T-cell (primary cell): ENCODE measurements around the gene CBS. TPM values are rescaled to one million over a fixed set of nuclear protein-coding genes. Genes with fewer than 3 reads are reported as not detected.
"Not testable (repeated sequence)": the region's sequence is repeated elsewhere in the genome, so short reads cannot be mapped to it uniquely, and the experiment has no call there.

ENCODE experiments used
- ATAC-seq, 4 experiments: fragments of 200-7000 bp in 3 of 4; fragments of 150-1000 bp in 1 of 4; cut with Tn5 transposase; replicated peaks in 1 of 4; 1 replicate in 3 of 4; 2 replicates in 1 of 4; pipeline ENCODE4 v1.10.0; 2021; ENCODE audit warnings: moderate library complexity in 3 of 4, mild to moderate bottlenecking in 2 of 4, moderate number of reproducible peaks in 1 of 4
- CTCF ChIA-PET, 2 donors: fragments of 300-600 bp; sonication (Branson Sonifier 250); formaldehyde crosslinking; loops; one replicate each; lab custom pipeline; 2022; ENCODE audit warnings: antibody characterized with exemption in 2 of 2; lab: Charles Lee
- POLR2A ChIA-PET, 2 donors: fragments of 300-600 bp; sonication (Branson Sonifier 250); formaldehyde crosslinking; loops; one replicate each; lab custom pipeline; 2022; ENCODE audit warnings: antibody characterized with exemption in 2 of 2; lab: Charles Lee
- DNase-seq, 35 experiments: peaks; one replicate each; pipeline versions ENCODE4 v3.0.0 to v3.0.0-alpha.2; 2013 to 2023
- H3K27ac ChIP-seq: one replicate; pipeline ENCODE4 v1.5.1; 2013; ENCODE audit warnings: low read length
- H3K27me3 ChIP-seq, 2 experiments: replicated peaks in 1 of 2; 1 replicate in 1 of 2; 2 replicates in 1 of 2; pipeline versions ENCODE4 v1.6.1 to v1.7.0; 2013; ENCODE audit warnings: low read length in 1 of 2, mixed read lengths in 1 of 2; ENCODE audit not compliant: control insufficient read depth in 2 of 2, insufficient read depth in 2 of 2; ENCODE audit errors: extremely low read depth in 1 of 2
- H3K36me3 ChIP-seq, 2 donors: 1 replicate in 1 of 2; 2 replicates in 1 of 2; pipeline versions ENCODE4 v1.6.1 to v1.7.0; 2013; ENCODE audit warnings: low read length in 1 of 2; ENCODE audit not compliant: control insufficient read depth in 2 of 2, insufficient read depth in 1 of 2; ENCODE audit errors: extremely low read depth in 1 of 2
- H3K4me1 ChIP-seq, 2 experiments: 1 replicate in 1 of 2; 2 replicates in 1 of 2; pipeline versions ENCODE4 v1.6.1 to v1.7.0; 2013; ENCODE audit warnings: low read length in 2 of 2, mixed read lengths in 1 of 2; ENCODE audit not compliant: insufficient read depth in 2 of 2, control insufficient read depth in 1 of 2; ENCODE audit errors: extremely low read depth in 1 of 2
- H3K4me3 ChIP-seq, 2 donors: 1 replicate in 1 of 2; 2 replicates in 1 of 2; pipeline versions ENCODE4 v1.5.1 to v1.7.0; 2013; ENCODE audit warnings: mild to moderate bottlenecking in 2 of 2, low read length in 1 of 2, moderate library complexity in 1 of 2; ENCODE audit not compliant: control insufficient read depth in 1 of 2; ENCODE audit errors: extremely low read depth in 1 of 2
- H3K9me3 ChIP-seq: 2 replicates; pipeline ENCODE4 v1.7.0; 2013
- H3K27ac Mint-ChIP-seq, 2 donors: one replicate each; pipeline ENCODE4 v1.8.0; 2020 to 2021; ENCODE audit warnings: mild to moderate bottlenecking in 2 of 2, mixed read lengths in 2 of 2
- H3K27me3 Mint-ChIP-seq, 2 donors: one replicate each; pipeline ENCODE4 v1.8.0; 2021 to 2022; ENCODE audit warnings: mixed read lengths in 2 of 2
- H3K36me3 Mint-ChIP-seq: one replicate; pipeline ENCODE4 v1.8.0; 2021; ENCODE audit warnings: mixed read lengths
- H3K4me1 Mint-ChIP-seq, 3 donors: one replicate each; pipeline ENCODE4 v1.8.0; 2020 to 2022; ENCODE audit warnings: mixed read lengths in 3 of 3, mild to moderate bottlenecking in 1 of 3
- H3K4me3 Mint-ChIP-seq, 3 donors: one replicate each; pipeline ENCODE4 v1.8.0; 2020 to 2022; ENCODE audit warnings: mild to moderate bottlenecking in 3 of 3, mixed read lengths in 3 of 3, moderate library complexity in 3 of 3
- H3K9me3 Mint-ChIP-seq, 3 donors: one replicate each; pipeline ENCODE4 v1.8.0; 2020 to 2022; ENCODE audit warnings: mixed read lengths in 3 of 3
- WGBS: methylation state at CpG from one replicate; pipeline ENCODE4 v1.1.5; 2013; ENCODE audit warnings: missing lambda C conversion rate; ENCODE audit not compliant: insufficient coverage; 5-methylcytosine and 5-hydroxymethylcytosine counted together
- total RNA-seq, 35 experiments: library from RNA in 6 of 35; stranded (reverse) in 6 of 35; fragments of 120-200 nt in 1 of 35; gene quantifications; one replicate each; pipeline versions ENCODE4 v1.2.1 to v1.2.4 and lab custom pipeline; 2013 to 2026

CBS gene
- total RNA-seq, 5 donors from 2014 or later (not counting 1 experiment from before 2014, with no cell fraction given), result 0.65 to 5.5 (median 3.7) TPM; not detected in 1

- H3K4me3 Mint-ChIP-seq, result no peak overlapping the region
- DNase-seq (no peak), ATAC-seq (no peak)
- no peaks in the 10 kb centered on the region for H3K9me3 ChIP-seq
- no peaks in the 10 kb centered on the region for H3K9me3 Mint-ChIP-seq
- H3K4me3 ChIP-seq, result no peak overlapping the region
- H3K36me3 Mint-ChIP-seq, result peaks cover 47% of the 10 kb centered on the region
- H3K27ac Mint-ChIP-seq, result no peak overlapping the region
- H3K27me3 ChIP-seq, result no peaks in the 10 kb centered on the region
- ChIA-PET CTCF (no interaction called here), POLR2A (no interaction called here)
- no peaks in the 10 kb centered on the region for H3K4me1 ChIP-seq
- no peak overlapping the region for H3K27ac ChIP-seq
- WGBS, result 85% methylated on average over 12 of the region's 13 CpGs
- peaks cover 14 to 63% of the 10 kb centered on the region in 2 donors for H3K36me3 ChIP-seq
- no peaks in the 10 kb centered on the region for H3K27me3 Mint-ChIP-seq
- peaks cover 0 to 6% (median 5%) of the 10 kb centered on the region in 3 donors for H3K4me1 Mint-ChIP-seq
Measured at GRCh38 chr21:43015906-43016540, 59.6 kb downstream of the CBS start.

- H3K4me3 ChIP-seq, result no peak overlapping the region
- CTCF ChIA-PET, result no interaction called here
- H3K27me3 ChIP-seq, result no peaks in the 10 kb centered on the region
- Mint-ChIP-seq H3K4me1 (peaks cover 0 to 6% (median 5%) of the 10 kb centered on the region in 3 donors), H3K36me3 (peaks cover 51% of the 10 kb centered on the region), H3K9me3 (no peaks in the 10 kb centered on the region), H3K4me3 (no peak overlapping the region), H3K27me3 (no peaks in the 10 kb centered on the region), H3K27ac (no peak overlapping the region)
- H3K36me3 ChIP-seq, result peaks cover 20 to 63% of the 10 kb centered on the region in 2 donors
- no peak overlapping the region for H3K27ac ChIP-seq
- no peak for ATAC-seq
- POLR2A ChIA-PET, result no interaction called here
- DNase-seq, result no peak
- no peaks in the 10 kb centered on the region for H3K9me3 ChIP-seq
- no peaks in the 10 kb centered on the region for H3K4me1 ChIP-seq
- 100% methylated on average over 2 of the region's 6 CpGs for WGBS
Measured at GRCh38 chr21:43012596-43012995, 63.0 kb downstream of the CBS start.

- Histone ChIP-seq H3K9me3 (no peaks in the 10 kb centered on the region), H3K36me3 (peaks cover 16 to 48% of the 10 kb centered on the region in 2 donors), H3K27ac (no peak overlapping the region), H3K4me3 (no peak overlapping the region), H3K27me3 (no peaks in the 10 kb centered on the region), H3K4me1 (no peaks in the 10 kb centered on the region)
- 86% methylated on average over 1 of the region's 4 CpGs for WGBS
- DNase-seq (no peak), ATAC-seq (no peak)
- H3K9me3 Mint-ChIP-seq, result no peaks in the 10 kb centered on the region
- no peak overlapping the region for H3K4me3 Mint-ChIP-seq
- no peak overlapping the region for H3K27ac Mint-ChIP-seq
- no peaks in the 10 kb centered on the region for H3K27me3 Mint-ChIP-seq
- ChIA-PET CTCF (no interaction called here), POLR2A (no interaction called here)
- peaks cover 49% of the 10 kb centered on the region for H3K36me3 Mint-ChIP-seq
- H3K4me1 Mint-ChIP-seq, result peaks cover 0 to 6% (median 2%) of the 10 kb centered on the region in 3 donors
Measured at GRCh38 chr21:43006874-43007208, 68.8 kb downstream of the CBS start.

- not testable (repeated sequence) for H3K27ac Mint-ChIP-seq
- WGBS, result 92% methylated on average over 7 of the region's 14 CpGs
- H3K36me3 Mint-ChIP-seq, result peaks cover 43% of the 10 kb centered on the region
Measured at GRCh38 chr21:43006051-43006873, 69.4 kb downstream of the CBS start.

GRCh38 chr21:43005635-43006034 lies 70.0 kb downstream of the CBS start:
- H3K4me3 Mint-ChIP-seq, result no peak overlapping the region
- H3K9me3 Mint-ChIP-seq, result no peaks in the 10 kb centered on the region
- Histone ChIP-seq H3K9me3 (no peaks in the 10 kb centered on the region), H3K36me3 (peaks cover 13 to 39% of the 10 kb centered on the region in 2 donors), H3K4me3 (no peak overlapping the region), H3K27me3 (no peaks in the 10 kb centered on the region), H3K4me1 (no peaks in the 10 kb centered on the region), H3K27ac (no peak overlapping the region)
- no peak overlapping the region for H3K27ac Mint-ChIP-seq
- H3K27me3 Mint-ChIP-seq, result no peaks in the 10 kb centered on the region
- ATAC-seq (no peak), DNase-seq (no peak)
- H3K4me1 Mint-ChIP-seq, result peaks cover 1 to 6% (median 2%) of the 10 kb centered on the region in 3 donors
- POLR2A ChIA-PET, result interaction anchor here in 1 of 2 donors (0.6 kb wide), 1 partner anchor 23 kb away, joined by 3 read pairs; no protein-coding TSS in a partner anchor
- WGBS, result 94% methylated on average over 5 of the region's 9 CpGs
- CTCF ChIA-PET, result no interaction called here
- peaks cover 46% of the 10 kb centered on the region for H3K36me3 Mint-ChIP-seq

More at GRCh38 chr21:43006051-43006873, 69.4 kb downstream of the CBS start:
- H3K27me3 Mint-ChIP-seq, DNase-seq, H3K4me1 Mint-ChIP-seq, H3K27ac ChIP-seq, H3K4me1 ChIP-seq, H3K9me3 ChIP-seq, CTCF ChIA-PET, H3K27me3 ChIP-seq, H3K9me3 Mint-ChIP-seq, H3K4me3 Mint-ChIP-seq, H3K4me3 ChIP-seq, ATAC-seq: not testable (repeated sequence)
- POLR2A ChIA-PET, result interaction anchor here in 1 of 2 donors (0.6 kb wide), 1 partner anchor 24 kb away, joined by 3 read pairs; no protein-coding TSS in a partner anchor
- H3K36me3 ChIP-seq, result peaks cover 16 to 42% of the 10 kb centered on the region in 2 donors

GRCh38 chr21:43004926-43005325 lies 70.7 kb downstream of the CBS start:
- H3K9me3 ChIP-seq, result no peaks in the 10 kb centered on the region
- ATAC-seq (no peak), DNase-seq (no peak)
- Mint-ChIP-seq H3K27ac (no peak overlapping the region), H3K36me3 (peaks cover 50% of the 10 kb centered on the region), H3K27me3 (no peaks in the 10 kb centered on the region), H3K4me3 (no peak overlapping the region), H3K4me1 (peaks cover 1 to 6% (median 2%) of the 10 kb centered on the region in 3 donors), H3K9me3 (peaks cover 0 to 4% (median 4%) of the 10 kb centered on the region in 3 donors)
- 100% methylated on average over 3 of the region's 8 CpGs for WGBS
- peaks cover 13 to 39% of the 10 kb centered on the region in 2 donors for H3K36me3 ChIP-seq
- no peaks in the 10 kb centered on the region for H3K27me3 ChIP-seq
- no peaks in the 10 kb centered on the region for H3K4me1 ChIP-seq
- ChIA-PET POLR2A (no interaction called here), CTCF (no interaction called here)
- H3K27ac ChIP-seq, result no peak overlapping the region
- no peak overlapping the region for H3K4me3 ChIP-seq
